H1 (cell line): ENCODE data around the gene APH1A. TPM values are rescaled to one million over a fixed set of nuclear protein-coding genes. Genes with fewer than 3 reads are reported as not detected.

Experiments
- ATF2 ChIP-seq: IDR thresholded peaks from 2 replicates; pipeline ENCODE4 v1.6.1; 2012; ENCODE audit warnings: low read length, inconsistent platforms
- CBX5 ChIP-seq: fragments of 300-800, 300-1000 bp; sonication (generic); IDR thresholded peaks from 2 replicates; pipeline ENCODE4 v1.7.1; 2016; ENCODE audit warnings: antibody characterized with exemption, low read length, low read depth
- FOSL1 ChIP-seq: IDR thresholded peaks from 2 replicates; pipeline ENCODE4 v1.6.1; 2011; ENCODE audit warnings: mild to moderate bottlenecking, low read depth, low read length, moderate library complexity; ENCODE audit not compliant: insufficient read depth
- JUN ChIP-seq: IDR thresholded peaks from 2 replicates; pipeline ENCODE4 v1.6.1; 2011; ENCODE audit warnings: low read depth, mild to moderate bottlenecking, improper control_type of control experiment, low read length
- KDM4A ChIP-seq: IDR thresholded peaks from one replicate; pipeline ENCODE4 v1.7.1; 2012; ENCODE audit warnings: low read depth, mild to moderate bottlenecking, moderate library complexity, low read length, inconsistent platforms; ENCODE audit not compliant: severe bottlenecking
- SIX5 ChIP-seq: IDR thresholded peaks from 2 replicates; pipeline ENCODE4 v1.6.1; 2011; ENCODE audit warnings: mild to moderate bottlenecking, low read depth, low read length
- SRF ChIP-seq: IDR thresholded peaks from 2 replicates; pipeline ENCODE4 v1.6.1; 2011; ENCODE audit warnings: mild to moderate bottlenecking, low read depth, low read length, moderate library complexity
- YY1 ChIP-seq: IDR thresholded peaks from 2 replicates; pipeline ENCODE4 v1.6.1; 2011; ENCODE audit warnings: low read depth, mild to moderate bottlenecking, low read length
- polyA plus RNA-seq, 7 experiments: library from polyadenylated mRNA; depleted of rRNA in 3 of 7; stranded (reverse) in 5 of 7; unstranded in 2 of 7; fragments of >200 nt in 5 of 7; fragments of 200-250 nt in 2 of 7; gene quantifications; 1 replicate in 5 of 7; 2 replicates in 1 of 7; 4 replicates in 1 of 7; pipeline versions ENCODE4 v1.2.1 to v1.2.3, GENCODE V29; 2011 to 2013; ENCODE audit warnings: missing spikeins in 2 of 7, mixed read lengths in 2 of 7
- total RNA-seq: library from RNA; stranded (reverse); fragmentation: NEBNext Ultra II Directional; extraction: Animal tissue kit (Norgen Biotek cat#: 25700); gene quantifications from 2 replicates; pipeline ENCODE4 v1.2.1, GENCODE V29; 2021
- TF ChIP-seq, protein P1 (sequence below): fragments of 300-600 bp; sonication (generic); IDR thresholded peaks from 2 replicates; pipeline ENCODE4 v1.7.1; 2012; ENCODE audit warnings: low read length, moderate library complexity, mild to moderate bottlenecking, inconsistent platforms; ENCODE audit not compliant: insufficient replicate concordance

Gene APH1A
- total and polyA plus RNA-seq, 2 of the 8 experiments (the other 6 are each of a cell fraction or from before 2014, with no cell fraction given): 111 to 183 TPM

DNA sequence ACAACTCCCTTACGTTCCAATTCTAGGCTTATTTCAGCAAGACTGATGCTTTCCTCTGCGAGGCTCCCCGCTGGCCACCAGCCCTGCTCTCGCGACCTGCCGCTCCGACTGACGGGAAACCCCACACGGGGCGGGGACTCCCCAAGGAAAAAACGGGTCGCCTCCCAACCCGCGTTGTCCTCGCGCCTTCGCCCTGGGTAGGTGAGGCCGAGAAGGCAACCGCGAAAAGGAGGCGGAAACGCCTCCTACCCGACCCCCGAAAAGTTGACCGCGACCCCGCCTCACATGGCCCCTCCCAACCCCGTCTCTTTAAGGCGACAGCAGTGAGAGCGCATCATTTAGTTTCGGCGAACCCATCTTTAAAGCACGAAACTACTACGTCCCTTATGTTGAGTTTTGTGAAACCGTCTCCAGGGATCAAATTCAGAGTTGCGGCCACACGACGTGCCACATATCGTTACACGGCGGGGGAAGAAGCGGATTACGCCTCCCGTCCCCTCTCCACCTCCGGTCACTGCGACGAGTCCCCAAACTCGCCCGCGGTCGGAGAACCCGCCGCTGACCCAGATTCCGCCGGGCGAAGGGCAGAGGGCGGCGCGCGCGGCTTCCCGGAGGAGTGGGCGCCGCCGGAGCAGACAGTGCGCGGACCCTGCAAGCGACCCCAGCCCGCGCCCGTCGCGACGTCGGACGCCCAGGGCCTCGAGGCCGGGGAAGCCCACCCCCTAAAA, 34.1 kb downstream of the APH1A start (continued):
- TF ChIP-seq, protein P1, sequence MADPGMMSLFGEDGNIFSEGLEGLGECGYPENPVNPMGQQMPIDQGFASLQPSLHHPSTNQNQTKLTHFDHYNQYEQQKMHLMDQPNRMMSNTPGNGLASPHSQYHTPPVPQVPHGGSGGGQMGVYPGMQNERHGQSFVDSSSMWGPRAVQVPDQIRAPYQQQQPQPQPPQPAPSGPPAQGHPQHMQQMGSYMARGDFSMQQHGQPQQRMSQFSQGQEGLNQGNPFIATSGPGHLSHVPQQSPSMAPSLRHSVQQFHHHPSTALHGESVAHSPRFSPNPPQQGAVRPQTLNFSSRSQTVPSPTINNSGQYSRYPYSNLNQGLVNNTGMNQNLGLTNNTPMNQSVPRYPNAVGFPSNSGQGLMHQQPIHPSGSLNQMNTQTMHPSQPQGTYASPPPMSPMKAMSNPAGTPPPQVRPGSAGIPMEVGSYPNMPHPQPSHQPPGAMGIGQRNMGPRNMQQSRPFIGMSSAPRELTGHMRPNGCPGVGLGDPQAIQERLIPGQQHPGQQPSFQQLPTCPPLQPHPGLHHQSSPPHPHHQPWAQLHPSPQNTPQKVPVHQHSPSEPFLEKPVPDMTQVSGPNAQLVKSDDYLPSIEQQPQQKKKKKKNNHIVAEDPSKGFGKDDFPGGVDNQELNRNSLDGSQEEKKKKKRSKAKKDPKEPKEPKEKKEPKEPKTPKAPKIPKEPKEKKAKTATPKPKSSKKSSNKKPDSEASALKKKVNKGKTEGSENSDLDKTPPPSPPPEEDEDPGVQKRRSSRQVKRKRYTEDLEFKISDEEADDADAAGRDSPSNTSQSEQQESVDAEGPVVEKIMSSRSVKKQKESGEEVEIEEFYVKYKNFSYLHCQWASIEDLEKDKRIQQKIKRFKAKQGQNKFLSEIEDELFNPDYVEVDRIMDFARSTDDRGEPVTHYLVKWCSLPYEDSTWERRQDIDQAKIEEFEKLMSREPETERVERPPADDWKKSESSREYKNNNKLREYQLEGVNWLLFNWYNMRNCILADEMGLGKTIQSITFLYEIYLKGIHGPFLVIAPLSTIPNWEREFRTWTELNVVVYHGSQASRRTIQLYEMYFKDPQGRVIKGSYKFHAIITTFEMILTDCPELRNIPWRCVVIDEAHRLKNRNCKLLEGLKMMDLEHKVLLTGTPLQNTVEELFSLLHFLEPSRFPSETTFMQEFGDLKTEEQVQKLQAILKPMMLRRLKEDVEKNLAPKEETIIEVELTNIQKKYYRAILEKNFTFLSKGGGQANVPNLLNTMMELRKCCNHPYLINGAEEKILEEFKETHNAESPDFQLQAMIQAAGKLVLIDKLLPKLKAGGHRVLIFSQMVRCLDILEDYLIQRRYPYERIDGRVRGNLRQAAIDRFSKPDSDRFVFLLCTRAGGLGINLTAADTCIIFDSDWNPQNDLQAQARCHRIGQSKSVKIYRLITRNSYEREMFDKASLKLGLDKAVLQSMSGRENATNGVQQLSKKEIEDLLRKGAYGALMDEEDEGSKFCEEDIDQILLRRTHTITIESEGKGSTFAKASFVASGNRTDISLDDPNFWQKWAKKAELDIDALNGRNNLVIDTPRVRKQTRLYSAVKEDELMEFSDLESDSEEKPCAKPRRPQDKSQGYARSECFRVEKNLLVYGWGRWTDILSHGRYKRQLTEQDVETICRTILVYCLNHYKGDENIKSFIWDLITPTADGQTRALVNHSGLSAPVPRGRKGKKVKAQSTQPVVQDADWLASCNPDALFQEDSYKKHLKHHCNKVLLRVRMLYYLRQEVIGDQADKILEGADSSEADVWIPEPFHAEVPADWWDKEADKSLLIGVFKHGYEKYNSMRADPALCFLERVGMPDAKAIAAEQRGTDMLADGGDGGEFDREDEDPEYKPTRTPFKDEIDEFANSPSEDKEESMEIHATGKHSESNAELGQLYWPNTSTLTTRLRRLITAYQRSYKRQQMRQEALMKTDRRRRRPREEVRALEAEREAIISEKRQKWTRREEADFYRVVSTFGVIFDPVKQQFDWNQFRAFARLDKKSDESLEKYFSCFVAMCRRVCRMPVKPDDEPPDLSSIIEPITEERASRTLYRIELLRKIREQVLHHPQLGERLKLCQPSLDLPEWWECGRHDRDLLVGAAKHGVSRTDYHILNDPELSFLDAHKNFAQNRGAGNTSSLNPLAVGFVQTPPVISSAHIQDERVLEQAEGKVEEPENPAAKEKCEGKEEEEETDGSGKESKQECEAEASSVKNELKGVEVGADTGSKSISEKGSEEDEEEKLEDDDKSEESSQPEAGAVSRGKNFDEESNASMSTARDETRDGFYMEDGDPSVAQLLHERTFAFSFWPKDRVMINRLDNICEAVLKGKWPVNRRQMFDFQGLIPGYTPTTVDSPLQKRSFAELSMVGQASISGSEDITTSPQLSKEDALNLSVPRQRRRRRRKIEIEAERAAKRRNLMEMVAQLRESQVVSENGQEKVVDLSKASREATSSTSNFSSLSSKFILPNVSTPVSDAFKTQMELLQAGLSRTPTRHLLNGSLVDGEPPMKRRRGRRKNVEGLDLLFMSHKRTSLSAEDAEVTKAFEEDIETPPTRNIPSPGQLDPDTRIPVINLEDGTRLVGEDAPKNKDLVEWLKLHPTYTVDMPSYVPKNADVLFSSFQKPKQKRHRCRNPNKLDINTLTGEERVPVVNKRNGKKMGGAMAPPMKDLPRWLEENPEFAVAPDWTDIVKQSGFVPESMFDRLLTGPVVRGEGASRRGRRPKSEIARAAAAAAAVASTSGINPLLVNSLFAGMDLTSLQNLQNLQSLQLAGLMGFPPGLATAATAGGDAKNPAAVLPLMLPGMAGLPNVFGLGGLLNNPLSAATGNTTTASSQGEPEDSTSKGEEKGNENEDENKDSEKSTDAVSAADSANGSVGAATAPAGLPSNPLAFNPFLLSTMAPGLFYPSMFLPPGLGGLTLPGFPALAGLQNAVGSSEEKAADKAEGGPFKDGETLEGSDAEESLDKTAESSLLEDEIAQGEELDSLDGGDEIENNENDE: no peak
- TF ChIP-seq SRF (no peak), KDM4A (no peak), YY1 (peak; percentile 7; the same call in 1 of the 2 replicates), ATF2 (no peak), JUN (no peak), FOSL1 (no peak), CBX5 (no peak), SIX5 (no peak)
